Nucleus accumbens (tissue), 56 donors: ENCODE results near the gene OTOF.
A peak's percentile ranks its signal among the peaks of the same experiment; 100 is the strongest.

Experiments
- DNase-seq, 56 donors: peaks; one replicate each; lab custom pipeline; 2025; lab: John Stamatoyannopoulos, UW

OTOF gene

DNA sequence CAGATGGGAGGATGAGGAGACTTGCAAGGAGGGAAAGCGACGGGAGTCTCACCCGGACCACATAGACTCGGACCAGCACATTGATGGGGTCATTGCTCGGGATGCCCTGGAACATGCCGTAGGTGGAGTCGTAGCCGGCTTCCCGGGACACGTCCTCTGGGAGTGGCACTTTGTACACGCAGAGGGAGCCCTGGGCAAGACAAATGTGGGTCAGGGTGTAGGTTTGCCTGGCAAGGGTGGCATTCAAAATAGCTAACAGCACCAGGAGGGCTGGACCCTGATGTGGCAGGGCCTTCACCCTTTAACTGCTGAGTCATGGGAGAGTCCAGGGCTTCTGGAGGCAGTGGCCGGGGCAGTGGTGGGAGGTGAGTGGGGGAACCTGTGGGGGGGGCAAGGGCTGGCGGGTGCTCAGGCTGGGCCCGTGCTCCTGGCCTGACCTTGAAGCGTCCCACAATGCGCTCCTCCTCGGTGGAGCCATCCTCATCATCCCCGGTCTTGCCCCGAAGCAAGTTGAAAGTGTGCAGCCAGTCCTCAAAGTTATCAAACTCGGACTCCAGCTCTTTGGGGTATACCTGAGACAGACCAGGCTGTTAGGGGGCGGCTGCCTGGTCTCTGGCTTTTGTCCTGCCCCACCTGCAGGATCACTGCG, 11.1 kb downstream of the OTOF start:
- no peak for DNase-seq

DNA sequence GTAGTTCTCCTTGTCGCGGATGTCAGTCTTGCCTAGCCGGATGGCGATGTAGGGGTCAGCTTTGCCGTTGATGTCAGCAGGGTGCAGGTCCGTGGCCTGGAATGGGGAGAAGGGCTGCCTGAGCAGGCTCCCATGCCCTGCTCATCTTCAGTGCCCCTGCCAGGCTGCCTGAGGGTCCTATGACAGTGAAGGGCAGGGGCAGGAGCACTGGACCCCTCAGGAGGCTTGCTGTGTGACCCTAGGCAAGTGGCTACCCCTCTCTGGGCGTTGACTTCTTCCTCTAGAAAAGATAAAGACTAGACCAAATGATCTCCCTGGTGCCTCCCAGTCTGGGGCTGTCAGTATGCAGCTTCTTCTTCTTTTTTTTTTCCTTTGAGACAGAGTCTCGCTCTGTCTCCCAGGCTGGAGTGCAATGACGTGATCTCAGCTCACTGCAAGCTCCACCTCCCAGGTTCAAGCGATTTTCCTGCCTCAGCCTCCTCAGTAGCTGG, 11.9 kb downstream of the OTOF start:
- peak in 2 of 56 donors; percentile 30 to 46 for DNase-seq

DNA sequence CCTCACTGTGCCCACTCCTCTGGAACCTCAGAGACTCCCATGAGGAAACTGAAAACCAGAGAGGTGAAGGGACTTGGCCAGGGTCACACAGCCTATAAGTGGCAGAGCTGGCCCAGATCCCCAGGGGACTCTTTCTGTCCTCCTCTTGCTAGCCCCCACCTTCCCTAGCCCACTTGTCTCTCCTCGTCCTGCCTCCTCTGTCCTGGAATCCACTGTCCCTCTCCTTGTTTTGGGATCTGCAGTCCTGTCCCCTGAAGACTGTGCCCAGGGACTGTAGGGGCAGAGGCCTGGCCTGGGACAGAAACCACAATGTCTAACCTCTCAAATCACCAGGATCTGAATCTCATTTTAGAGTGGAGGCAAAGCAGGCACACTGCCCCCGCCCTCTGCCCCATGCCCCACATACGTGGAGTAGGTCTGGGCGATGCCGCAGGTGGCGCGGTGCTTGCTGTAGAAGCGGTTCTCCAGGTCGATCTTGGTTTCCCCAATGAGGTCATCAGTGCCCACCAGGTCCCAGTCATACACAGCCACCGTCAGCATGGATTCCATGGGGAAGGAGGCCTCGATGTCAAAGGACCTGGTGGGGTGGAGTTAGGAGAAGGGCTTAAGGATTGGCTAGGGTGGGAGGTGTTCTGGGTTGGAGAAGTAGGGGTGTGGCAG, 12.5 kb downstream of the OTOF start:
- no peak for DNase-seq

DNA sequence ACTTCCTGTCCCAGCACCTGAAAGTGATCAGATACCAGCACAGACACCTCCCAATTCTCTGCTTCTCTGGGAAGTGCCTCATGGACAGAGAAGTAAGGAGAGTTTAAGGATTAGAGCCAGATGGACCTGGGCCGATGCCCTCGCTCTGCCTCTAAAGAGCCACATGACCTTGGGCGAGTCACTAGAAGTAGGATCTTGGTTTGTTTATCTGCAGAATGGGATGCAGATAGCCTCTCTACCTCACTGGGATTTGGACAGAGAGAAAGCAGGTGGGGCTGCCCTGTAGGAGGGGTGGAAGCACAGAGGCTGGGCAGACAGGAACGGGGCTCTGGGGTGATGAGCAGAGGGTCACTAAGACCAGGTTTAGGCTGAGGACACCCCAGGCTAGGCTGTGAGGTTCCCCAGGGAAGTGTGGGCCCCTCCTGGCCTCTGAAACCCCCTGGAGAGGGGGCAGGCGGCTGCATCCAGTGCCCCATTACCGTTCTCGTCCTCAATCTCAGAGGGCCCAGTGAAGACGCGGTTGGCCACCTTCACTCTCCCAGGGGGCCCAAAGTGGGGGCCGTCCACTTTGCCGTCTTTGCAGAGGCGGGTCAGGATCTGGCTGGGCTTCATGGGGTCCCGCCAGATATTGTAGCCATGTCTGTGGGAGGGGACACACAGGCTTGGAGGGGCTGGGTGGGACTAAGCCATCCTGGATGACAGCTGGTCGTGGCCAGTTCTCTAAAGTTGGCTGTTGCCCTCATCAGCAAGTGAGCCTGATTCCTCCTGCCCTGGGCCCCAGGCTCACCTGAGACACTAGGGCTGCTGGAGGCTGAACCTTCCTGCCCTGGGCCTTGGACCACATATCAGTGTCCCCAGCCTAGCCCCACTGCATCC, 13.3 kb downstream of the OTOF start:
- DNase-seq = no peak

DNA sequence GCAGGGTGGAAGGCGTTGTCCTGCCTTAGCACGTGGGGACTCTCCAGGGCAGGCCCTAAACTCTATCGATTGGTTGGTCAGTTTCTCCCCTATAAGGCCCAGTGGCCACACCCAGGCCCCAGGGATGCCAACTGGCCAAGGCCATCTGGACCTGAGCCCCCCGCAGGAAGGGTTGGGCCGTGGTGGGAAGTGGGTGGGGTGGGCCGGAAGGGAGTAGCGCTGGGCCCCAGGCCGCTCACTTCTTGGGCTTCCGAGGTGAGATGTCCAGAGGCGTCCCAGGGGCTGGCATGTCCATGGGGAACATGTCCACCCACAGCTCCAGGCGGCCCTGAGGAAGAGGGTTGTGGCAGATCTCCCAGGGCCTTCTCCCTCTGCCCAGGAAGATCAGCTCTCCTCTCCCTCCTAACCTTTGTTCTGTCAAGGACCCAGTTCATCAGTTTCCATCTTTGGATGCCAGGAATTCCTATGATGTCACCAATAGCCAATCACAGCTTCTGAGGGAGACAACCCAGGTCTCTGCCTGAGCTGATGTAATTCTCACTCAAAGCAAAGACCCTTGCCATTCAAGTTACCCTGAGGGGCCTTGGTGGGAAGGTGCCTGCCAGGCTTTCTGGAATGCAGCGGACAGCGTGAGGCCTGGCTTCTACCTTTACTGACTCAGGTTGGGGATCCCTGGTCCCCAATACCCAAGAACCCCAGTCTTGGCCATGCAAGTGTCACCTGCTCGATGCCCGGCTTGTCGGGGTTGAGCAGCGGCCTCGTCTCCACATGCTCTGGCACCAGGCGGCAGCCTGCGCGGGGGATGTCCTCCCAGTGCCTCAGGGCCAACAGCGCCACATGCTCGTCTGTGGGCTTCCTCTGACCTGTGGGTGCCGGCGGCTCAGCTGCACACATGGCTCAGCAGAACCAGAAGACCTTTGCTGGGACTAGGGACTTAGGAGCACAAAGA, 14.4 kb downstream of the OTOF start:
- DNase-seq = no peak

DNA sequence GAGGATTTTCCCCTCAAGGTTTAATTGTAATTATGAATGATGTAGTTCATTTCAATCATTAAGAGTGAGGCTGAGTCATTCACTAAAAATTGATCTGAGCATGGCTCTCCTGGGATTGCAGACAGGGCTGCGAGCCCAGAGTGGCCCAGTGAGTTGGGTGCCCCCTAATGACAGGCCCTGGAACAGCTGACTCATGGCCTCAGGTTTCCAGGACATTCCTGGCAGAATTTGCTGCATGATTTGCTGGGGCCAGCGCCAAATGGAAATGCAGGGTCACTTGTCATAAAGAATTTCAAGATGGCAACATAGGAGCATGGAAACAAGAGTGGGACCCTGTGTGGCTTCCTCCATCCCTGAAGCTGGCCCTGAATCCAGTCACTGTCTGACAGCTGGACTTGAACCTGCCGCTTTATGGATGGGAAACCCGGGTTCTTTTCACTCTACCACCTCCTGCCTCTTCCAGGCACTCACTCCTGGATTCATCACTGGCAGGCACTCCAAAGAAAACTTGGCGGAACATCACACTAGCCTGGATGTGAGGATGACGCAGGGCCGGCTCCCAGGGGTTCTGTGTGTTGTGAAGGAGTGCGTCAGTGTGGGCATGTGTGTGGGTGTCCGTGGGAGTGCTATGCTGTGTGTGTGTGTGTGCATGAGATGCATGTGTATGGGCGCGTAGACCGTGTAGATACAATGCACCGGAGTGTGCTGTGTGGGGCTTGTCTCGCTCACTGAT, 15.2 kb downstream of the OTOF start:
- peak in 14 of 56 donors; percentile 5 to 50 (median 15) for DNase-seq

DNA sequence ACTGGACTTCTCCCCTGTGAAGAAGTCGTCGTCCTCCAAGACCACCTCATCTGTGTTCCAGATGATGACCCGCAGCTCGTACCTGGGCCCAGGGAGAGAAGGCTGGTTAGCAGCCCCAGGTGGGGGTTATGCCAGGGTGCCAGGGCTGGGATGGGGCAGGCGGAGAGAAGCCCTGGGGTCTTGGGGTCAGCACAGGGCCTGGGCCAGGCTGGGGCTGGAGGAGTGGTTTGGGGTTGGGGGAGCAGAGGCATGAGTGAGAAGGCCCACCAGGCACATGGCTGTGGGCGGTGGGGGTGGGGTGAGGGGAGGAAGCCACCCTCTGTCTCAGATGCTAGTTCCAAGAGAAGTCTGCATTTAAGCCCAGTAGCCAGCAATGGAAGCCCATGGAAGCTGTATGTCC, 15.8 kb downstream of the OTOF start:
- DNase-seq = no peak

DNA sequence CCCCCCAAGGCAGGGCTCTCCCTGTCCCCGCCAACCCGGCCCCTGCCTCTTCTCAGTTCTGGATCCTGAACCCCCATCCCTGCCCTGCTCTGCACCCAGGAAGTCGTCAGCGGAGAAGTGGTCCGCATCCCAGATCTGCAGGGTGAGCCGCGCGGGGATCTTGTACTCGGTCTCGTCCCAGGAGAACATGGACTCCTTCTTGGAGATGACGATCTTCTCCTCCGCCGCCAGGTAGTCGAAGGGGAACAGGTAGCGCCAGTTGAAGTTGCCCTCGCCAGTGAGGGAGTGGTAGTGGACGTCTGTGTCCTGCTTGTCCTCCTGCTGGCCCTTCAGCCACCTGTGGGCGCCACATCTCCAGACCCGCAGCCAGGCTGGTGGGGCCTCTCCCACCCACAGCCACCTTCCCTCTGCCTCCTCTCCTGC, 16.3 kb downstream of the OTOF start:
- DNase-seq = no peak

DNA sequence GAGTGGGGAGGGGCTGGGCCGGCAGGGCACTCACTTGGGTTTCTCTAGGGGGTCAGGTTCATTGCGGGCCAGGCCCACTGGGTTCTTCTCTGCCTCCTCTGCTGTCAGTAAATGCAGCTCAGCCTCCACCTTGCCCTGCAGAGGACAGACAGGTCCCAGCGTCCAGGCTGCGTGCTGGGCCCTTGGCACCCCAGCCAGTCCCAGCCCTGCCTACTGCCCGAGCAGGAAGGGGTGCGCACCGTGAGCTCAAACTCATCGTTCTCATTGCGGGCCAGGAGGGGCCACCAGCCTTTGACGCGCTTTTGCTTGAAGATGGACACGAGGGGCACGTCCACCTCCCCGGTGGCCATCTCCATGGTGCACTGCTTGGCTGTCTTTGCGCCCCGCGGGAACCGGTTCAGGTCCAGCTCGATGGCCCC, 17.3 kb downstream of the OTOF start:
- DNase-seq = no peak

DNA sequence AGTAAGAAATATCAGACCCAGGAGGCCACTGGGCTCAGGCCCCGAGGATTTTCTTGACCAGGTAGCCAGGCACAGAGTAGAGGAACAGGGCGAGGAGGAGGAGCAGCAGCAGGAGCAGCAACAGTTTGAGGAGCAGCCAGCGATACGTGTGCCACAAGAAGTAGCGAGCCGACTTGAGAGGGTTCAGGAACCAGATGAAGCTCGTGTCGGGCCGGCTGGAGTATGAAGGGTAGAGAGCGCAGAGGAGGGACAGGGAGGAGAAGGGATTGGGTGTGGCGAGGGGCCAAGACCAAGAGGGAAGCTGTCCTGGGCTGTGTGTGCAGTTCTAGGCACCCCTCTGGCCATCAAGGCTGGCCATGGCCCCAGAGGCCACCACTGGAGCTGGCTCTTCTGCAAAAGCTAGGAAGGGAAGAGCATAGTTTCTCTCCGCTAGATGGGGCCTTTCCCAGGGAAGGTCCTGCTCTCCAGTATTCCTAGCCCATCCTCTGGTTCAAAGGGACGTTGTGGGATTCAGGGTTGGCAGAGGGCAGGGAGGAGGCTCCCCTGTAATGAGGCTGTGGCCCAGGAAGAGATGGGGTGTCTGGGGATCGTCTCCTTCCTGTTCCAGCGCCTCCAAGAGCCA, 17.8 kb downstream of the OTOF start:
- no peak for DNase-seq

DNA sequence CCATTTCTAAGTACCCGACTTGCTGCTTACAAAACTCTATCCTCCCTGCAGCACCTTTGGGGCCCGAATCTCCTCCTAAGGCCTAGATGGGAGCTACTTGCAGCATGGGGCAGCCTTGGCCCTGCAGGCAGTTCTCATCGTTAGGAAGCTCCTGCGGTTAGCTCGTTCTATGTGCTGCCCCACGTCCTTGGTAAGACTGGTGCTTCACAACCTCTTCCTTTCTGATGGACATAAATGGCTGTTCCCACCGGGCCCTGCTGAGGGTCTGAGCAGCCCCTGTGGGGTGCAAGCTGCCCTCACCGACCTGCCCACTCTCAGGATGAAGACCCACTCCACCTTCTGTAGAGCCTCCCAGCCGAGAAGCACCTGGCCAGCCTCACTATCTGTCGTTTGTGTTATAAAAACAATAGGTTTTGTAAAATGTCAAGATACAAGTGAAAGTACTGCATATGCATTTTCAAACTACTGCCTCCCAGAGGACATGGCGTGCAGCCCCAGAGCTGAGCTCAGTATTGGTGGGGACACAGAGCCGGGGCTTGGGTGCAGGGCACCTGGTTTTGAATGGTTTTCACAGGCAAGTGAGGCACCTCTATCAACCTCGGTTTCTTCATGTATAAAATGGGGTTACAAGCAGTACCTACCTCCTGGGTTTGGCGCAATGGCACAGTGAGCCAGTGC, 19.4 kb downstream of the OTOF start:
- DNase-seq = no peak

DNA sequence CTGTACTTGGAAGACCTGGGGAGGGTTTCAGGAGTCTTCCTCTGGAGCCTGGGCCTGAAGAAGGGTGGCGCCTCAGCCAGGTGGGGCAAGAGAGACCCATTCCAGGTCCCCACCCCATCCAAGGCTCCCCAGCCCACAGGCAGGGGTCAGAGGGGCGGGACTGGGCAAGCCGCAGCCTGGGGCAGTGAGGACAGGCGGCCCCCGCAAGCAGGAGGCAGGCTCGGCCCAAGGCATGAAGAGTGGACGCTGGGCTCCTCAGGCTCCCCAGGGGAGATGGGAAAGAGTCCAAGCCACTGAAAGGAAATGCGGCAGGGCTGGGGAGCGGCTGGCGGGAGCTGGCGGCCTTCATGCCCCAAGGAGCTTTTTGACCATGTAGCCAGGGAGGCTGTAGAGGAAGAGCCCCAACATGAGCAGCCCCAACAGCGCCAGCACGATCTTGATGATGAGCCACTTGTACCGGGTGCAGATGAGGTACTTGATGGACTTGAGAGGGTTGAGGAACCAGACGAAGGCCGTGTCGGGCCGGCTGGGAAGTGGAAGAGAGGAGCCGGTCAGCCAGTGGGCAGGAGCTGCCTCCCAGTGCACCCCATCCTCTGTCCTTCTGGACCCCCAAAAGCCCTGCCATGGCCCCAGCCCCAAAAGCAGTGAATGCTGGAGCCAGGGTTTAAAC, 20.1 kb downstream of the OTOF start:
- DNase-seq = peak in 1 of 56 donors; percentile 17

DNA sequence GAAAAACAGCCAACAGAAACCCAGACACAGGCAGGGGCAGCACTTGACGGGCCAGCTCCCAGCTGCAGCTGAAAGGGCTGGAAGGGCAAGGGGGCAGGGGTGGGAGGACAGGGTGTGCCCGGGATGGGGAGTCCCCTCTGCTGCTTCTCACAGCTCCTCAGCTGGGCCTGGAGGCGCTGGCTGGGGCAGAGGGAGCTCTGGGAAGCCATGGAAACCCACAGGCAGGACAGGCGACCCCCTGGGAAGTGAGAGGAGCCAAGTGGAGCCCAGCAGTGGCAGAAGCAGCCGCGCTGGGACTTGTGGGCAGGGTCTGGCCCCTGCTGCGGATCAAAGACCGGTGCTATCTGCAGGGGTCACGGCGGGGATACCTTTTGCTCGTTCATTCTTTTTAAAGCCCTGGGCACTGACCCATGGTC, 20.7 kb downstream of the OTOF start:
- no peak for DNase-seq

DNA sequence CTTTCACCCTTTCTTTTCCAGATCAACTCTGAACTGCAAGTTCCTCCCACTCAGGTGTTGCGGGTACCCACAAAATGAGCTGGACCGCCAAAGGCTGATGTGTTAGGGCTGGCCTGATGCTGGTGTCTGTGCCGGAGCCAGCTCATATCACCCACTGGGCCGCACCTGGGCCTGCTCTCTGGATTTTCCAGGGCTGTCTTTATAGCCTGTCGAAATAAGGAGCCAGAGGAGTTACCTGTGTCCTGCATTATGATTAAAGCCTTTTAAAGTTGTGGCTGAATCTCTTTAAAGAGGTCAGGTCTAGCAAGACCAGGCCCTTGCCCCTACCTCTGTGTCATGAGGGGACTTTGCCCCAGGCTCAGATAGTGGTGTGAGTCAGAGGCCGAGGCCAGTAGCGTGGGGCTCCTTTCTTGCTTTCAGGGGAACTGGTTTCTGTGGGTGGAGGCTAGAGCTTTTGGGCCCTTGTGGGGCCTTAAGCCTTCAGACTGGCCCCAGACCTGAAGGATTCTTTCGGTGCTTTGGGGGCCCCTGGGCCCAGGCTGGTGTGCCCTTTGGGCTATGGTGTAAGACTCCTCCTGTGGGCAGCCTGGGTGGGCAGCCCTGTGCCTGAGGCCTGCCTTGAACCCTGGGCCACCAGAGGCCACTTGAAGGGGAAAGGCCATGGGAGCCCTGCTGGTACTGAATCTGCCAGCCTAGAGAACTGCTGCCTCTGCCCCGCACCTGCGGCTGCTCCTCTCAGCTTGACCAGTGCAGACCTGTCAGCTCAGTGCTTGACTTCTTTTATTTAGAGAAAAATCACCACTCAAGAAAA, 21.3 kb downstream of the OTOF start:
- no peak for DNase-seq

DNA sequence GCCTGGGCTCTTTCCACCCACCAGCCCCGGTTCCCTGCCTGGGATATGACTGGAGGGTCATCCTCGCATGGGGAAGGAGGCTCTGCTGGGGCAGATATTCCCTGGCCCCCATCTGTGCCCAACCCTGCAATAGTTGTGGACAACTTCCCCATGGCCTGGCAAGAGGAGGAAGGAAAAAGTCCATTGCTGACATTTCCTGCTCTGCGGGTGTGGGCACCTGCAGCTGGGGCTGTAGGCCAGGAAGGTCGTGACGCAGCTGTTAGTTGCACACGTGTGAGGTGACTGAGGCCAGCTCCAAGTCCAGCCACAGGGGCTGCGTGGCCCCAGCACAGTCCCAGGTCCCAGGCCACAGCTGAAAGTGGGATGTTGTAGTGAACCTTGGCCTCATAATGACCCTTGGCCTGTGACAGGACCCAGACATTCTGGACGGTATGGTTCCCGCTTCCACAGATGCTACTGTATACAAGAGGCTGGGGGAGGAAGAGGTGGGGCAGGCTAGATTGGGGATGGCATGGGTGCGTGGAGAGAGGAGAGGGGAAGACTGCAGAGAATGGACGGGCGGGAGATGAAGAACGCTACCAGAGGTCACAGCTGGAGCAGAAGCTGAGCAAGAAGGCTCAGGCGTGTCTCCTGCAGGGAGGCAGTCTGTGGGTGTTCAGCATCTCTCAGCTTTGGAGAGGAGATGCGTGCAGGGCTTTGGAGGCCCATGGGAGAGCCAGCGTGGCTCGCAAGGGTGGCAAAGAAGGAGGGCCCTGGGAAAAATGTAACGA, 22.1 kb downstream of the OTOF start:
- DNase-seq = no peak

DNA sequence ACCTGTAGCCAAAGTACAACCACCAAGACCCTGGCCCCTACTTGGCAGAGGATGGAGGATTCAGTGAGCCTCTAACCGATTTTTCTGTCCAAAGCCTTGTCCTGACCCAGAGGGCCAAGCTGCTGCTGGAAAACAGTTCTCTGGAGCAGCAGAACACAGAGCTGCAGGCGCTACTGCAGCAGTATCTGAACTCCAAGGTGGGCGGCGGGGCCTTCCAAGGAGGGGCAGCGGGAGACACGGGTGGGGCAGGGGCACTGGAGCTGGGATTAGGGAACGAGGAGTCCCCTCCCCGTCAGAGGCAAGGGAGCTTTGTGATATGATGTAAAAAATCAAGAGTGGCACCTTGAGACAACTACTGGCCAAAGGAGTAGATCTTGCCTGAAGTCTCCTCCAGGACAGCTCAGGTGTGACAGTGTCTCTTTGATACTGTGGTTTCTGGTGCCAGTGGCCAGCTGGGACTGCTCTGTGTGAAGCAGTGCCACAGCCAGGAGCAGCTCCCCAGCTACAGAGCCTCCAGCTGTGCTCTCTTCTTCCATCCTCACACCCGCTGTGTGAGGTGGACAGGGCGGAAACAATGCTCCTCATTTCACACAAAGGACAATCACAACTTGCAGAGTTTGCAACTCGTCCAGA, 22.8 kb downstream of the OTOF start:
- no peak for DNase-seq
